GM12801 (cell line): Measurements from ENCODE around the gene CRK.

ENCODE experiments used
- TF ChIP-seq, protein P1 (sequence below): IDR thresholded peaks from one replicate; pipeline ENCODE4 v1.5.1; 2011; ENCODE audit warnings: control low read depth; ENCODE audit not compliant: insufficient read length; ENCODE audit errors: extremely low read depth

The CRK gene

DNA sequence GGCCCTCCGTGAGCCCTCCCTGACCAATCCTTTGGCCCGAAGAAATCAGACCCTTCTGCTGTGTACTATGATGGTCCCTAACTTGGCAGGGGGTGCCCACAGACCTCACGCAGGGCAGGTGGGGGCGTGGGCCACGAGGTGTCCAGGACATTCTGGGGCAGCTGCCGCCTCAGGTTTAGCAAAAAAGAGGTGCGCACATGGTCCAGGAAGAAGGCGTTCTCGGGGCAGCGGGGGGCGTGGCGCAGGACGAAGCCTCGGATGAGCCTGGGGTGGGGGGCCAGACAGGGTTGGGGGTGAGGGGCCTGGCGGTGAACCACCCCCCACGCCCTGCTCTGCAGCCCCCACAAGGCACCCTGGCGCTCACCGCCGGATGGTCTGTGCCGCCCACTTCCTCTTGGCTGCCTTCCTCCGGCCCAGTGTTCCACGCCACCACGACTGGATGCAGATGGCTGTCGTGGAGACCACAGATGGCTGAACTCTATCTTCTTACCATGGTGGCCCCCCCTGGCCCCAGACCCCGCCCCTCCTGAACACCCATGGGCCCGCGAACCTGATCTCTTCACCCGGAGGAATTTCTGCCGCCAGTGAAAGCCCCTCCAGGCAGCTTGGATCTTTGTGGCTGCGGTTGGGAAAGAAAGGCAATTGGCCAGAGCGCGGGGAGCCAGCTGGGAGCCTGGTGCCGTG, 14.2 kb upstream of the CRK start:
- TF ChIP-seq, protein P1, sequence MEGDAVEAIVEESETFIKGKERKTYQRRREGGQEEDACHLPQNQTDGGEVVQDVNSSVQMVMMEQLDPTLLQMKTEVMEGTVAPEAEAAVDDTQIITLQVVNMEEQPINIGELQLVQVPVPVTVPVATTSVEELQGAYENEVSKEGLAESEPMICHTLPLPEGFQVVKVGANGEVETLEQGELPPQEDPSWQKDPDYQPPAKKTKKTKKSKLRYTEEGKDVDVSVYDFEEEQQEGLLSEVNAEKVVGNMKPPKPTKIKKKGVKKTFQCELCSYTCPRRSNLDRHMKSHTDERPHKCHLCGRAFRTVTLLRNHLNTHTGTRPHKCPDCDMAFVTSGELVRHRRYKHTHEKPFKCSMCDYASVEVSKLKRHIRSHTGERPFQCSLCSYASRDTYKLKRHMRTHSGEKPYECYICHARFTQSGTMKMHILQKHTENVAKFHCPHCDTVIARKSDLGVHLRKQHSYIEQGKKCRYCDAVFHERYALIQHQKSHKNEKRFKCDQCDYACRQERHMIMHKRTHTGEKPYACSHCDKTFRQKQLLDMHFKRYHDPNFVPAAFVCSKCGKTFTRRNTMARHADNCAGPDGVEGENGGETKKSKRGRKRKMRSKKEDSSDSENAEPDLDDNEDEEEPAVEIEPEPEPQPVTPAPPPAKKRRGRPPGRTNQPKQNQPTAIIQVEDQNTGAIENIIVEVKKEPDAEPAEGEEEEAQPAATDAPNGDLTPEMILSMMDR = no peak

DNA sequence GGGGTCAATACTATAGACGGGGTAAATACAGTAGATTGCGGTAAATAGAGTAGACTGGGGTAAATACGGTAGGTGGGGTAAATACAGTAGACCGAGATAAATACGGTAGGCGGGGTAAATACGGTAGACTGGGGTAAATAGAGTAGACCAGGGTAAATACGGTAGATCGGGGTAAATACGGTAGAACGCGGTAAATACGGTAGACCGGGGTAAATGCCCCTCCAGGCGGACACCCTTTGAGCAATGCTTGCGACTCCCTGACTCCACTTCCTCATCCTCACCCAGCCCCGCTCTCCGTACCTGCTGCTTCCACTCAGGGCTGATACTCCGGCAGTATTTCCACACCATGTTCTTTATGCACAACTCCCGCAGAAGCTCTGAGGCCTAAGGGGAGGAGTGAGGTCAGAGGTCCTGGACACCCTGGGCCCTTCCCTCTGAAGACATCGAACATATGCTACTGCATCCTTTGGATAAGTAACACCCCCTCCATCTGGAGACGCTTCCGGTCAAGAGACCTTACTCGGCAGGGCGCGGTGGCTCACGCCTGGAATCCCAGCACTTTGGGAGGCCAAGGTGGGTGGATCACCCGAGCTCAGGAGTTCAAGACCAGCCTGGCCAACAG, 13.3 kb upstream of the CRK start:
- TF ChIP-seq, protein P1 = no peak

DNA sequence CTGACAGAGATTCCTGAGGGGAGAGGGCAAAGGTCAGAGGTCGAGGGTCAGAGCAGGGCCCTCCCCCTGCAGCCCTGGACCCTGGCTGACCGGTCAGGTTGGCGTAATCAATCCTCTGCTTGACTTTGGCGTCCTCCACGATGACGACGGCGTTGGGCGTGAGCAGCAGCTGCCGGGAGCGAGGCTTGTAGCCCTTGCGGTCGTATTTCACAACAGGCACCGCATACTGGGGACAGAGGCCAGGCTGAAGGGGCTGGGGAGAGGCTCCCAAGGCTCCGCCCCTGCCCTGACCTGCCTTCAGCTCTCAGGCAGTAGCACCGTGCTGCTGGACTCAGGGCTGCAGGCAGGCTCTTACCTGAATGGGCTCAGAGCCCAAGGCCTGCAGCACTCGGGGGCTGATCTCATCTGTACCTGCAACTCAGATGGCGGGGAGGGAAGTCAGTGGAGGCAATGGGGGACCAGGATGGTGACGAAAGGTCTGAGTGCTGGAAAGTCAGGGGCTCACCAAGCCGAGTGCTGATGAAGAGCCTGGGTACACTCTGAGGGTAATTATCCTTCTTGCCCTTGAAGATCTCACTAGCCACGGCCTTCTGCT, 12.0 kb upstream of the CRK start:
- TF ChIP-seq, protein P1 = no peak

DNA sequence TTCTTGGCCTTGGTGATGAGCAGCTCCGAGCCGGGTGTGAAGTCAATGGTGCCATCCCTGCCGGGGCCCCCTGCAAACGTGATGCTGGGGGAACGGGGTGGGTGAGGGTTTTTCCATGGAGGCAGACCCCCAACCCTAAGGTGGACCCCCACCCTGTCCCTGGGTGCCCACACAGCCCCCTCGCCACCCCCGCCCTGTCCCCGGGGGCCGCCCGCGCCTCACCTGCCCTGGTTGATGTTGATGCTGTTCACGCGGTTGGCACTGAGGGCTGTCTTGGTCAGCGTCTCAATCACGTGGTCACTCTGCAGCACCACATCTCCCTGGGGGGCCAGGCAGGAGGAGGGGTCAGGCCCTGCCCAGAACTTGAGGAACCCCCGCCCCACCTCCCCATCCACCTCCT, 11.2 kb upstream of the CRK start:
- TF ChIP-seq, protein P1 = no peak

DNA sequence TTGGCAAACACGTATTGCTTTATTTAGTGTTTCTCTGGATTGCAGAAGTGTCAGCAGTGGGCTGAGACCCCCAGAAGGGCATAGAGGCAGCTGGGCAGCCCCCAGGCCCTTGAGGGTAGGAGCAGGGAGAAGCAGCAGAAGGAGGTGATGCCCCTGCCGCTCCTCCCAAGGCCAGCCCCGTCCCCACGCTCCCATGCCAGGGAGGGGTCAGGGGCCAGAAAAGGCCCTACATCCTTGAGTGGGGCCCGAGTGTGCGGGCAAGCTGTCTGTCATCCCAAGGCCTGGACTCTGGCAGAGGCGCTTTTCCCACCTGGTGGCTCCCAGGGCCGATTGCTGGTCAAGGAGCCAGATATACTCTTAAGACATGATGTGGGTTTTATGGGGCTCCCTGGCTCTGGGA, 8.2 kb upstream of the CRK start:
- TF ChIP-seq, protein P1 = no peak

DNA sequence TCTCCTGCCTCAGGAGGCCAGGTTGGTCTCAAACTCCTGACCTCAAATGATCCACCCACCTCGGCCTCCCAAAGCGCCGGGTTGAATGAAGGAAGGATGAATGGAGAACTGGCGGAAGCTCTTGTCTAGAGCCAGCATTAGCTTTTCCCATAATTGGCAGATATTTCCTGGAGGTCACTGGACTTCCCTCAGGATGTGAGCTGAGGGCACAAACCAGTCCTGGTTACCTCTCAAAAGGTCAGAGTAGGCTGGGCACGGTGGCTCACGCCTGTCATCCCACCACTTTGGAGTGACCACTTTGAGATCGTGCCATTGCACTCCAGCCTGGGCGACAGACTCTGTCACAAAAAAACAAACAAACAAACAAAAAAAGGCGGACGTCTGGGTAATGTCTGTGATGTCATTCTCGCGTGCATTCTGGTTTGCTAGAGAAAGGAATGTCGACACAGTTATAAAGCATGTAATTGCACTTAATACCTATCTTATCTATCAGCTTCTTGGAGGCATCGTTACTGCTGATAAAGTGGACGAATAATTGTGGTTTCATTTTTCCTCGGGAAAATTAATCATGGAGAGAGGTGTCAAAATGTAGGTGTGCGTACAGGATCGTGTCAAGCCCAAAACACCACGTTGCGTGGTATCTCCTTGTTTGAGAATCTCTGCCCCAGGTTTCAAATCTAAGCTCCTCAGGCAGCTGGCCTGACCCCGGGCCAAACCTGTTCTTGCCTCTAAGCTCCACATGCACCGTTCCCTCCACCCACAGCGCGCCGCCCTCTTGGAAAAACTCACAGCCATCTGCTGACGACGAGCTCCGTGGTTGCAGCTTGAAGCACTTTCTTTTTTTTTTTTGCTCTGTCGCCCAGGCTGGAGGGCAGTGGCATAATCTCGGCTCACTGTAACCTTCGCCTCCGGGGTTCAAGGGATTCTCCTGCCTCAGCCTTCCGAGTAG, 6.4 kb upstream of the CRK start:
- TF ChIP-seq, protein P1 = no peak
